H54 (cell line): Measurements from ENCODE around the gene SEL1L2.

Experiments used
- DNase-seq: peaks from one replicate; pipeline ENCODE4 v3.0.0; 2011; ENCODE audit warnings: low spot score, mixed read lengths; ENCODE audit not compliant: insufficient read length
- FAIRE-seq: peaks from 3 replicates; lab custom pipeline; 2011; peaks lifted over from hg19 to GRCh38; lab: Jason Lieb, UNC
- POLR2A ChIP-seq: IDR thresholded peaks from 2 replicates; pipeline ENCODE4 v1.6.1; 2011; ENCODE audit warnings: low read depth, mild to moderate bottlenecking, low read length

SEL1L2 gene

DNA sequence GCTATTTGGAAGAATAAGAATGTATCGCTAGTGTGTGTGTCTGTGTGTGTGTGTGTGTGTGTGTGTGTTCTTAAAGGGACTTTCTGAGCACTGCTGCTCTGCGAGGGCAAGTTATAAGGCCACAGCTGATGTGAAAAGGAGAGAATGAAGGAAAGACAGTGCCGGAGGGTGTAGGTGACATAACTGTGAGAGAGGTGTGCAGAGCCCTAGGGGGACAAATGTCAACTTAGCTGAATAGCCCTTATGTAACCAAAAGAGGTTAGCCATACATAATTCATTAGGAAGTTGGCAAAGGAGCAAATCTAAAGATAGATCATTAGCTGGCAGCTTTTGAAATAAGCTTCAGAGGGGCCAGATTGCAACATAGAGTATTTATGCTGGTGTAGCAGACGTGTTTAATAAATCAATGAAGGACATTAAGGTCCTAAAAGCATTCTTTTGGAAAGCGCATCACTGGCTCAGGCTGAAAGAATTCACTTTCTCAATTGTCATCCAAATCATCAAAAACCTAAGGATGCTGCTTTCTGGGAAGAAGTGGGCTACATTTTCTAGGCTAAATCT lies 124.5 kb downstream of the SEL1L2 start:
- no peak for DNase-seq
- TF ChIP-seq POLR2A: no peak
- FAIRE-seq: no peak

DNA sequence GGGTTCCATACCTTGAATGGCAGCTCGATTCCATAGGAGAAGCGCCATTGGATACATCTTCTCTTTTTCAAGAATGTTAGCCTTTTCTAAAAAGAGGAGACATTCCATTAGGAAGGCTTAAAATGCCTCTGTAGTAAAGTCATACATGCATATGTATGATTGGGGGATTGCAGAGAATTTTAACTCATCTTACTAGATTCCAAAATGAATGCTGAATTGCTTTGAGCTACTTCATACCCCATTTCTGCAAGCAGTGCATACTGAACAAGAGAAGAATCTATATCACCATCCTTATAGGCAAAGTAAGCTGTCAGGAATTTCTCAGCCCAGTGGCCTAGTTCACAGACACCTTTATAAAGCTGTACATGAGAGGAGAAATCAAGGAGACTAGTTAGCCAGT lies 125.3 kb downstream of the SEL1L2 start:
- no peak for DNase-seq
- no peak for FAIRE-seq
- TF ChIP-seq POLR2A: no peak

DNA sequence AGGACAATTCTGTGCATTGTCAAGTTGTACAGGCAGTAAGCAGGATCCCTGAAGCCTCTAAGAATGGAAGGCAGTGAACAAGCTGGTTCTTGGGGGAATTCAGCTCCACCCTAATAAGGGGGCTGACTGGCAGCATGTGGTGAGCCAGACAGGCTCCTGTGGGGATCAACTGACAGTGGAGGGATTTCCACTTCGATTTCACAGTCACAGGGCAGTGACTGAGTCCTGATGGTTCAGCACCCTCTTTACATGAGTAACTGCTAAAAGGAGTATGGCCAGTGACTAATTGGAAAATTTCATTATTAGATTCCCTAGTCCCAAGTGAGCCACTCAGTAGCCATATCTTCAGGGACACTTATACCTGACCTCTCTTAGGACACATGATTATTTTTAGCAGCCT lies 127.2 kb downstream of the SEL1L2 start:
- no peak for DNase-seq
- TF ChIP-seq POLR2A: no peak
- no peak for FAIRE-seq

DNA sequence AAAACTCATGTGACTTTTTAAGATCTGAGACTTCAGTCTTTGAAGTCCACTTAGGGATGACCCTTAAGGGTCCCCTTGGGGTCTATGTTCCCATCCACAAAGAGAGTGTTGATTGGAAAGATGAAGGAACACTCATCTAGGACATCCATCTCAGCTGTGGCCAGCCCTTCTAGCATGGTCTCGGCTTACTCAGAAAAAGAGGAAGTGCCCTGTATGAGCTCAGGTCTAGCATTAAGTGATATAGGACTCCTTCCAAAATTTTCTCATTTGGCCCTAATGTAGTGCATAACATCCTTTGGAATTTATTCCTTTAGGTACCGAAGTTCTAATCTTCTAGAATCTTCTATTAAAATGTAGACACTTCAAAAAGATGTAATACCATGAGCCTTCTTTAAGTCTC lies 128.2 kb downstream of the SEL1L2 start:
- TF ChIP-seq POLR2A: no peak
- DNase-seq (no peak), FAIRE-seq (no peak)

DNA sequence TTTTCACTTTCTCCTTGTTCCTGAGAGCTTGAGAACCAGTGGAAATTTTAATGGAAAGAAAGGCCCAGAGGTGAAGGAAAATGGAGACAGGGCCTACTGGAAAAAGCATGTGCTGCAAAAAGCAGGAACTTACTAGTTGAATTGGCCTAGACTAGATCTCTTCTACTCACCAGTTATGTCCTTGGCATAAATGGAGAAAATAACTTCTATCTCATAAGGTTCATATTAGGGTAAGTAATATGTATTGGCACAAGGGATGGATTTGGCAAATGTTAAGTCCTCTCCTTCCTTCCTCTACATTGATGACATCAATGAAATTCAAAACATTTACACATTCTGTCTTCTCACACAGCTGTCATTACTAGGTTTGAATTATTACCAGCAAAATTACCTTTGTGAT lies 131.5 kb downstream of the SEL1L2 start:
- TF ChIP-seq POLR2A: no peak
- FAIRE-seq (no peak), DNase-seq (no peak)

DNA sequence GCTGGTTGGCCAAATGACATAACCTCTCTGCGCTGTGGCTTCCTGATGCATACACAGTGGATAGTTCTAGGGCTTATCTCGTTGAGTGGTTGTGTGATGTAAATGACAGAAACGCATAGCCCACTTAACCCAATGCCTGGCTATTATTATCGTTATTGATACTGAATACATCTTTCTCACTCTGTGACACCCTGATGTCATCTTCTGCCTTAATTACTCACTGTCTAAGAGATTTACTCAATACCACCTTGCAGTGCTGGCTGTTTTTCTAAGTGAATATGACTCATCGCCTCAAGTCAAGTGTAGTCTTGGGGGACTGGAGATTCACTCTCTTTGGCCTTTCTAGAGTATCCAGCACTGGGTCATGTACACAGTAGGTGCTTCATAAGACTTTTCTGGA lies 132.0 kb downstream of the SEL1L2 start:
- FAIRE-seq: no peak
- no peak for TF ChIP-seq POLR2A
- no peak for DNase-seq

DNA sequence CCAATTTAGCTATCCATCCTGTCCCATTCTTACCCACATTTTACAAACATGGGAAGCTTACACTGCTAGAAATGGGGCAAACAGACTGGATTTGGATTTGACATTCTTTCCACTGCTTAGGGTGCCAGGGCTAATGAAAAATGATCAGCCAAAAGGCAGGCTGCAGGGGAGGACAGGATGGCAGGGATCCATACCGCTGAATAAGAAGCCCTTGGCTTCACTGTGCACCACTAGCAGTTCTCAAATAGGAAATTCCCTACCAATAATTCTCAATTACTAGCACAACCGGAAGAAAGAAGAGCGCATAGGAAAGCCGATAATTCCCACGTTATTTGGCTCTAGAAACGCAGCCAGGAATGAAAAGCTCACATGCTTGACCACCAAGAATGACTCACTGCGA lies 132.5 kb downstream of the SEL1L2 start:
- DNase-seq (no peak), FAIRE-seq (no peak)
- TF ChIP-seq POLR2A: no peak

DNA sequence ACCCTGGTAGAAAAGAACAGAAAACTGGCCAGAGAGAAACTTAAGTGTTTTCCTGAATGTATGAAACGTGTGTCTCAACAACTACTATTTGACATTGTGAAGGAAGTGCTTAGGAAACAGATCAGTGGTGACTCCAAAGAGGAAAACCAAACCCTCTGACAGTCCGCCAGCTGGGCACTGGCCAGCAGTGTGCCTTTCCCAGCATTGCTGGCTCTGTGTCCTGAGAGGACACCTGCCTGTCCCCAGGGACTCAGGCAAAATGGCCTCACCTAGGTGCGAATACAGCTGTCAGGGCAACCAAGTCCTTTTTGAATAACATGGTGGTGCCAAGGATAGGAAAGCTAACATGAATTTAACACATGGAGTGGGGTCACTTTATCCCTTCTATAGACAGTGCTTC lies 133.1 kb downstream of the SEL1L2 start:
- no peak for FAIRE-seq
- no peak for DNase-seq
- TF ChIP-seq POLR2A: no peak

DNA sequence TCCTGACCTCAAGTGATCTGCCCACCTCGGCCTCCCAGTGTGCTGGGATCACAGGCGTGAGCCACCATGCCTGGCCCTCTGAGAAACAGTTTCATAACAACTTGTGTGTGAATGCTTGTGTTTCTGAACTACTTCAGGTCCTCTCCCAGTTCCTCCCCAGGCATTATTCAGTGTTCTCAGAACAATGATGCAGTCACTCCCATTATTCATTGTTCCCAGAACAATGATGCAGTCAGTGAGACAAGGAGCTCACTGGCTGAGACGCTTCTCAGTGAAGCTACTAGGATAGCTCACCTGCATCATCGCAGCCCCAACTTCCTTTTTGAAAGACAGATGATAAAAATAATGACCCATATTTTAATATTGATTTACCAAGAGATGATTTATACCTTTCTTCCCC lies 134.1 kb downstream of the SEL1L2 start:
- DNase-seq (no peak), FAIRE-seq (no peak)
- no peak for TF ChIP-seq POLR2A

DNA sequence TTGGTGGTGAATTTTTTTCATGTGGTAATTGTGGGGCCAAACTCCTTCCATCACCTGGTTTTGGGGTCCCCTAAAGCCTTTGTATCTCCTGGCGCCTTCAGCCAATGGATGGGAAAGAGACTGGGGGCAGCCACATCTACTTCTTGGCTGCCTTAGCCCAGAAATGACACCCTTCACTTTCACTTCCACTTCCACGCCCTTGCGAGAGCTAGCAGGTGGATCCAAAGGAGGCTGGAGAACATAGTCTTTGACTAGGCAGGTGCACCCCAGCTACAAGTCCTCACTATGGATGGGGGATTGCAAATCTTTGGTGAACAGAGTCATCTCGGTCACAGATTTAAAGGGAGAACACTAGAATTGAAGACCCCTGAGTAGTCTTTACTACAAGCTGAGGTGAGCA lies 134.8 kb downstream of the SEL1L2 start:
- DNase-seq (no peak), FAIRE-seq (no peak)
- TF ChIP-seq POLR2A: no peak

DNA sequence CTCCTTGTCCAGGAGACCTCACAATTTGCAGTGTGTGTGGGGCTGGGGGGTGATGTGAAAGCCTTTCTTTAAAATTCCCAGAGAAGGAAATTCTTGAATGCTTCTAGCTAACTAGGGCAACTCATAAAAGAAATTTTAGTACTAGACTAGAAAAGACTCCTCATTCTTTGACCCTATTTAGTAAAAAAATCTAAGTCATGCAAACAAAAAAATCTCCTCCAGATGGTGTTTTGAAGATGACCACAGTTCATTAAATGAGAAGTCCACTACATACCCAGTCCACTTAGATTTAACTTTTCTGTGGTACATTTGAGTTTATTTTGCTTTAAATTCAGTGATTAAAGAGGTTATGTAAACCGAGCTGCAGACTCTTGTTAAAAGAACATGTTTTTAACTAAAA lies 138.1 kb downstream of the SEL1L2 start:
- TF ChIP-seq POLR2A: no peak
- DNase-seq (no peak), FAIRE-seq (no peak)

DNA sequence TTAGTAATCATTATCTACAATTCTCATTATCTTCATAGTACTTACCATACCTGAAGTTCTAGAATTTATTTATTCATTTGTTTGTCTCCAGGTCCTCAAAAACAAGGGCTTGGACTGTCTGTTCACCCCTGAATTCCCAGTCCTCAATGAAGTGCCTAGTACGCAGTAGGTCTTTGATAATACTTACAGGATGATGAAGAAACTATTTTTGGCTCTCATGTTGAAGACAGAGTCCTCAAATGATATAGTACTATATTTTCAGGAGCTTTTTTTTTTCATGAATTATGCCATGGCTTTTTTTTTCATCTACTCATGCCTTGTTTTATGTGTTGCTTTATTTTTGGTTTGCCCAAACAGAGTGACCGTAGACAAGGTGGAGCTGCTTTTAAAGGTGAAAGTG lies 139.1 kb downstream of the SEL1L2 start:
- TF ChIP-seq POLR2A: no peak
- DNase-seq (no peak), FAIRE-seq (no peak)

DNA sequence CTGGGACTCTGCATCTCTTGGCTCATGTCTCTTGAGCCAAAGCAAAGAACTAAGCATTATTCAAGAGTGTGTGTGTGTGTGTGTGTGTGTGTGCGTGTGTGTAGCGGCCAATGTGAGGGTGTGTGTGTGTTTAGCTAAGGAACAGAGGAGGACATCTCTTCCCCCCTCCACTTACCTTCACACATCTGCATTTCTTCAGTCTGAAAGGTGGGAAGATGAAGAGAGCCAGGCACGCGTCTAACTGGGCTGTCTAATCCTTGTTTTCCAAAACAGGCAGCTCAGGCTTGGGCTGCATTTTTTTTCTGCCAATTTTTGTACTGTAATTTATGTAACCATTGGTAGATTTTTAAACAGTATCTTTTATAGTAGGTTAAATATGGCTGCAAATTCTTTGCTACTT lies 146.1 kb downstream of the SEL1L2 start:
- no peak for TF ChIP-seq POLR2A
- FAIRE-seq (no peak), DNase-seq (no peak)

DNA sequence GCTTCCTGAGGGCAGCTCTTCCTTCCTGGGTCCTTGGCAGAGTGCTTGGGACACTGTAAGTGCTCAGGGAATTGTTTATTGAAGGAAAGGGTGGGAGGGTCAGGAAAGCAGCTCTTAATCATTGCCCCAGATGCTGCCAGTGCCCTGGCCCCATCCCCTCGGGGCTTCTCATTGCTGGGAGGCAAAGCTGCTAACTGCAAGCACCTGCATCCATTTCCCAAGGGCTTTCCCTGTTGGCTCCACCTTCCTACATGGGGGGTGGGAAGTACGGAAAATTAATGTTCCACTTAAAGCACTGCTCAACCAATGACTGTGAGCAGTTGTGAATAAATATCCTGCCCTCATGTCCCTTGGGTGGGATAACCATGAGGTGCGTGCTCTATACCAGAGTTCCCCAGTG lies 149.2 kb downstream of the SEL1L2 start:
- no peak for DNase-seq
- TF ChIP-seq POLR2A: no peak
- FAIRE-seq: no peak

DNA sequence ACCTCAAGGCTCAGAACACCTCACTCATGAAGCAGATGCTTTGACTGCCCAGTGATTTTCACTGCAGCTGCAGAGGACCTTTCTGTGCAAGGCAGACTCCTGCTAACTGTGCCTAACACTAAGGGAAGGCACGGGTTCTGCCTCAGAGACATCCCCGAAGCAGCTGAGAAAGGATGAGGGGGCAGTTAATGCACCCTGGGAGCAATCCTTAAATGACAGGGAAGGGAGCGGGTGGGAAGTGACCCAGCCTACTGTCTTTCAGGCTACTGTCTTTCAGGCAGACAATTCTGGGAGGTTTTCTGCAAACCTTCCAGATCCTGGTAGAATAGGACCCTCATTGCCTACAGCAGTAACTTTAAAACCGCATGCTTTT lies 150.3 kb downstream of the SEL1L2 start:
- TF ChIP-seq POLR2A: no peak
- DNase-seq (no peak), FAIRE-seq (no peak)
